Erythroblast (primary cell): ENCODE data around the gene PLPP7.

Experiments
- GATA1 ChIP-seq: IDR thresholded peaks from 2 replicates; pipeline ENCODE4 v1.6.1; 2011; ENCODE audit warnings: low read depth, mild to moderate bottlenecking, control low read depth, low read length, moderate library complexity
- POLR2A ChIP-seq: IDR thresholded peaks from 2 replicates; pipeline ENCODE4 v1.6.1; 2011; ENCODE audit warnings: mild to moderate bottlenecking, low read length

DNA sequence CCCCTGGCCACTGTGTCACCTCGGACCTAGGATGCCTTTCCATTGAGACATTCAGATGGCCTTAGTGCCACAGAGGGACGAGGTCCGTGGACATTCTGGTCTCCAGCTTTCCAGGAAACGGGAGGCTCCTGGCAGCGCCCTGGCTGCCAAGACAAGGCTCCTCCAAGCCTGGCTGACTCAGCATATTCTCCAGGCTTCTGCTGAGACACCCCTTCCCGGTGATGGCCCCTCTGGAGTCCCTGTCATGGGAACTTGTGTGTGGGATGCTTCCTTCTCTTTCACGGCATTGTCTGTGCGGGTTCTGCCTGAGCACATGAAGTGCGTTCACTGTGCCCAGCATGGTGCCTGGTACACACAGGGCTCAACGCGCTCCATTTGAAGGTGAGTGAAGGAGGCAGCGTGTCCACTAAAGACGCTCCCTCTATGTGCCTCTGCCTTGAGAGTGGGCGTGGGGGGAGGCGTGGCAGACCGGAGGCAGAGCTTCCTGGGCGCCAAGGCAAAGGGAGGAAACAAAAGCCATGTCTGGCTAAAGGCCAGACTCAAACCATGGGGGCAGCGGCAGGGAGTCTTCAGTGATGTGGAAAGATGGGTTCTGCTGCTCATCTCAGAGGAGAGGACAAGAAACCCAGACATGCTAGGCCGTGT lies 58.0 kb downstream of the PLPP7 start:
- TF ChIP-seq POLR2A (no peak), GATA1 (no peak)
